ENCODE data around the gene ELL2. TPM values are rescaled to one million over a fixed set of nuclear protein-coding genes. Genes with fewer than 3 reads are reported as not detected.
A peak's percentile ranks its signal among the peaks of the same experiment; 100 is the strongest.

Gene ELL2
- total RNA-seq, 4 donors from 2014 or later = 32.4 to 50.3 (median 45.1) TPM

- H3K4me3 ChIP-seq (ENCODE audit: low read depth, poor library complexity, severe bottlenecking) = no peak overlapping the region
- no peak for DNase-seq (ENCODE audit: low spot score in 2 of 2)
- 76 to 91% methylated on average over 3 of the region's 3 CpGs for WGBS, 2 donors
- no peak for TF ChIP-seq CTCF (IDR thresholded peaks at IDR 0.05)
- TF ChIP-seq POLR2A (IDR thresholded peaks at IDR 0.05) = no peak
- intact Hi-C loops (cut with DNase I; ENCODE audit: low total_unique reads) = loop anchor here (5.0 kb wide), 1 partner anchor 191 kb away; no protein-coding TSS in a partner anchor
Measured at GRCh38 chr5:95848701-95849100, 113.0 kb downstream of the ELL2 start.

- 5 to 13% methylated on average over 1 of the region's 1 CpG for WGBS, 2 donors
- no peak overlapping the region for H3K4me3 ChIP-seq (ENCODE audit: low read depth, poor library complexity, severe bottlenecking)
- DNase-seq (ENCODE audit: low spot score in 2 of 2) = no peak
- no peak for TF ChIP-seq POLR2A (IDR thresholded peaks at IDR 0.05)
- TF ChIP-seq CTCF (IDR thresholded peaks at IDR 0.05) = no peak
- intact Hi-C loops (cut with DNase I; ENCODE audit: low total_unique reads) = loop anchor here (2.0 to 5.0 kb wide), 2 partner anchors 70 to 190 kb away; no protein-coding TSS in a partner anchor
Measured at GRCh38 chr5:95847261-95847592, 114.4 kb downstream of the ELL2 start.

DNA sequence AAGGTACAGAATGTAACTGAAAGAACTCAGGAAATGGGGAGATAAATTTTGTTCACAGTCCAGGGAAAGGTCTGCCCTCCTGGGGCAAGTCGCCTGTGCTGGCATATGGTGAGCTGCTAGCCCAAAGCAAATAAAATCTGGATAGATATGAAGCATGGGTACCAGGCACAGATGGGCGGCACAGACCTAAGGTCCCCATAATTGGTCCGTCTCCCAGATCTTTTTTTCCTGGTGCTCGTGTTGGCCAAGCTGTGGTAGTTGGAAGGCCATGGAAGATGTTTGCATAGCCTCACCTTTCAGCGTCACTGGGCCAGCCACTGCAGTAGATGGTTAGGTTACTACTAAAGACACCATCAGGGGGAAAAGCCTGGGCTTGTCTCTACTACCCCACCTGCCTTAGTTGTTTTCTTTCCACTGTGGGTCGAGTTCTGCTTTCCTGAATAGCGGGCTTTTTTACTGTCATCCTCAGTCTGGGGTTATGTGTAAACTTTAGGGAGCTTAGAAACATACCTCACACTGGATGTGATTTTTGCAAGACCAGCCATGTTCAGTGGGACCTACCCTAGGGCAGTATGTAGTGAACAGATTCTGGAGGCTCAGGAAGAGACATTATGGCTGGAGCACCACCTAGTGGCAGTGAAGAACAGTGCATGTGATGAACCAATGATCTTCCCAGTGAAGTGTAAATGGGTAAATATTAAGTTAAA, 114.9 kb downstream of the ELL2 start:
- peak in 1 of 2 donors; percentile 90 for DNase-seq (ENCODE audit: low spot score in 2 of 2)
- intact Hi-C loops (cut with DNase I; ENCODE audit: low total_unique reads) = loop anchor here (2.0 to 5.0 kb wide), 2 partner anchors 70 to 189 kb away; no protein-coding TSS in a partner anchor
- TF ChIP-seq CTCF (IDR thresholded peaks at IDR 0.05) = peak in 1 of 3 donors; percentile 82
- no peak for TF ChIP-seq POLR2A (IDR thresholded peaks at IDR 0.05)
- H3K4me3 ChIP-seq (ENCODE audit: low read depth, poor library complexity, severe bottlenecking) = no peak overlapping the region
- 70 to 72% methylated on average over 7 of the region's 7 CpGs for WGBS, 2 donors

GRCh38 chr5:95845391-95845790, 116.3 kb downstream of the ELL2 start:
- WGBS, 2 donors = 75 to 81% methylated on average over 3 of the region's 3 CpGs
- no peak overlapping the region for H3K4me3 ChIP-seq (ENCODE audit: low read depth, poor library complexity, severe bottlenecking)
- intact Hi-C loops (cut with DNase I; ENCODE audit: low total_unique reads) = loop anchor here (5.0 kb wide), 1 partner anchor 188 kb away; no protein-coding TSS in a partner anchor
- TF ChIP-seq CTCF (IDR thresholded peaks at IDR 0.05) = no peak
- no peak for TF ChIP-seq POLR2A (IDR thresholded peaks at IDR 0.05)
- DNase-seq (ENCODE audit: low spot score in 2 of 2) = peak in 1 of 2 donors; percentile 37

GRCh38 chr5:95843733-95844223, 117.9 kb downstream of the ELL2 start:
- TF ChIP-seq POLR2A (IDR thresholded peaks at IDR 0.05) (no peak), CTCF (IDR thresholded peaks at IDR 0.05) (no peak)
- intact Hi-C loops (cut with DNase I; ENCODE audit: low total_unique reads) = no loop called here
- no peak overlapping the region for H3K4me3 ChIP-seq (ENCODE audit: low read depth, poor library complexity, severe bottlenecking)
- DNase-seq (ENCODE audit: low spot score in 2 of 2) = peak in 1 of 2 donors; percentile 84
- WGBS, 2 donors = 37 to 51% methylated on average over 3 of the region's 3 CpGs
